Measurements from ENCODE around the gene ARHGAP18.

DNA sequence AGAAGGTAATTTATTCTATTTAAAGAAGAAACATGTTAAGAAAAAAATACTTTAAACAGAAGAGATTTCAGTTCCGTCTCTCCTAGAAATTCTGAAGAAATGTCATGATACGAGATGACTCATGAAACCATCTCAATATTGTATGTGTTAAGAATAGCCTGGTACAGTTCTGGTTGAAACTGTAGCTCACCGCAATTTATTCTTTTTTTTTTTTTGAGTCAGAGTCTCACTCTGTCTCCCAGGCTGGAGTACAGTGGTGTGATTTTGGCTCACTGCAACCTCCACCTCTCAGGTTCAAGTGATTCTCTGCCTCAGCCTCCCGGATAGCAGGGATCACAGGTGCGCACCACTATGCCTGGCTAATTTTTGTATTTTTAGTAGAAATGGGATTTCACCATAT, 103.3 kb downstream of the ARHGAP18 start:
- TF ChIP-seq, protein P1, sequence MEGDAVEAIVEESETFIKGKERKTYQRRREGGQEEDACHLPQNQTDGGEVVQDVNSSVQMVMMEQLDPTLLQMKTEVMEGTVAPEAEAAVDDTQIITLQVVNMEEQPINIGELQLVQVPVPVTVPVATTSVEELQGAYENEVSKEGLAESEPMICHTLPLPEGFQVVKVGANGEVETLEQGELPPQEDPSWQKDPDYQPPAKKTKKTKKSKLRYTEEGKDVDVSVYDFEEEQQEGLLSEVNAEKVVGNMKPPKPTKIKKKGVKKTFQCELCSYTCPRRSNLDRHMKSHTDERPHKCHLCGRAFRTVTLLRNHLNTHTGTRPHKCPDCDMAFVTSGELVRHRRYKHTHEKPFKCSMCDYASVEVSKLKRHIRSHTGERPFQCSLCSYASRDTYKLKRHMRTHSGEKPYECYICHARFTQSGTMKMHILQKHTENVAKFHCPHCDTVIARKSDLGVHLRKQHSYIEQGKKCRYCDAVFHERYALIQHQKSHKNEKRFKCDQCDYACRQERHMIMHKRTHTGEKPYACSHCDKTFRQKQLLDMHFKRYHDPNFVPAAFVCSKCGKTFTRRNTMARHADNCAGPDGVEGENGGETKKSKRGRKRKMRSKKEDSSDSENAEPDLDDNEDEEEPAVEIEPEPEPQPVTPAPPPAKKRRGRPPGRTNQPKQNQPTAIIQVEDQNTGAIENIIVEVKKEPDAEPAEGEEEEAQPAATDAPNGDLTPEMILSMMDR (IDR thresholded peaks at IDR 0.05): no peak
- TF ChIP-seq POLR2A (IDR thresholded peaks at IDR 0.05): no peak
